Esophagus (tissue), 2 donors: Measurements from ENCODE around the gene FAN1. TPM values are rescaled to one million over a fixed set of nuclear protein-coding genes. Genes with fewer than 3 reads are reported as not detected.
A peak's percentile ranks its signal among the peaks of the same experiment; 100 is the strongest.

Experiments used
- H3K27ac ChIP-seq, 2 donors: one replicate each; pipeline ENCODE4 v1.5.1; 2013; ENCODE audit warnings: low read depth in 2 of 2, mild to moderate bottlenecking in 2 of 2, inconsistent platforms in 1 of 2, low read length in 1 of 2, moderate library complexity in 1 of 2
- H3K27me3 ChIP-seq, 2 donors: one replicate each; pipeline ENCODE4 v1.6.1; 2013; ENCODE audit warnings: low read length in 2 of 2, control low read depth in 1 of 2, mild to moderate bottlenecking in 1 of 2; ENCODE audit not compliant: insufficient read depth in 2 of 2, control insufficient read depth in 1 of 2
- H3K36me3 ChIP-seq, 2 donors: one replicate each; pipeline ENCODE4 v1.6.1; 2013; ENCODE audit warnings: low read length in 1 of 2; ENCODE audit not compliant: control insufficient read depth in 2 of 2, insufficient read depth in 2 of 2
- H3K4me1 ChIP-seq, 2 donors: one replicate each; pipeline ENCODE4 v1.6.1; 2013; ENCODE audit warnings: low read length in 1 of 2; ENCODE audit not compliant: control insufficient read depth in 2 of 2, insufficient read depth in 2 of 2
- H3K4me3 ChIP-seq, 2 donors: one replicate each; pipeline ENCODE4 v1.5.1; 2013; ENCODE audit warnings: low read length in 2 of 2, mild to moderate bottlenecking in 2 of 2, low read depth in 1 of 2, moderate library complexity in 1 of 2
- H3K9me3 ChIP-seq, 2 donors: one replicate each; pipeline ENCODE4 v1.6.1; 2013; ENCODE audit warnings: mild to moderate bottlenecking in 2 of 2, low read depth in 1 of 2, low read length in 1 of 2, moderate library complexity in 1 of 2; ENCODE audit not compliant: control insufficient read depth in 2 of 2, insufficient read depth in 1 of 2
- WGBS, 2 donors: extraction: QIAGEN DNeasy Blood & Tissue Kit; methylation state at CpG; one replicate each; pipeline ENCODE4 v1.1.7; 2013; 5-methylcytosine and 5-hydroxymethylcytosine counted together
- polyA plus RNA-seq, 2 donors: library from polyadenylated mRNA; stranded (reverse); fragments of 200-250 nt; gene quantifications; one replicate each; pipeline ENCODE4 v1.2.3, GENCODE V29; 2013
- donor health status: healthy with polysubstance abuse.
- donor health status: Bipolar disorder and iron deficiency.

Gene FAN1
- polyA plus RNA-seq, 2 donors: 6.6 to 8.3 TPM

GRCh38 chr15:30917675-30918074 is 14.0 kb downstream of the FAN1 start:
- no peak overlapping the region for H3K4me3 ChIP-seq
- peaks cover 7 to 15% of the 10 kb centered on the region in 2 donors for H3K36me3 ChIP-seq
- 89 to 90% methylated on average over 1 of the region's 1 CpG for WGBS, 2 donors

GRCh38 chr15:30918366-30918765 is 14.7 kb downstream of the FAN1 start:
- H3K4me1 ChIP-seq: no peaks in the 10 kb centered on the region
- no peak overlapping the region for H3K4me3 ChIP-seq
- WGBS, 2 donors: 92 to 93% methylated on average over 5 of the region's 5 CpGs
- H3K36me3 ChIP-seq: peaks cover 9 to 17% of the 10 kb centered on the region in 2 donors
- no peaks in the 10 kb centered on the region for H3K9me3 ChIP-seq
- H3K27me3 ChIP-seq: no peaks in the 10 kb centered on the region
- no peak overlapping the region for H3K27ac ChIP-seq

More at GRCh38 chr15:30917675-30918074, 14.0 kb downstream of the FAN1 start:
- no peak overlapping the region for H3K27ac ChIP-seq
- no peaks in the 10 kb centered on the region for H3K9me3 ChIP-seq
- H3K4me1 ChIP-seq: no peaks in the 10 kb centered on the region
- no peaks in the 10 kb centered on the region for H3K27me3 ChIP-seq

- H3K9me3 ChIP-seq: no peaks in the 10 kb centered on the region
- H3K4me3 ChIP-seq: no peak overlapping the region
- WGBS, 2 donors: 84 to 87% methylated on average over 5 of the region's 5 CpGs
- H3K27ac ChIP-seq: no peak overlapping the region
- peaks cover 16 to 30% of the 10 kb centered on the region in 2 donors for H3K36me3 ChIP-seq
- H3K4me1 ChIP-seq: no peaks in the 10 kb centered on the region
- H3K27me3 ChIP-seq: no peaks in the 10 kb centered on the region
These were observed 16.3 kb downstream of the FAN1 start for GRCh38 chr15:30919877-30920550.

- Histone ChIP-seq H3K4me1 (no peaks in the 10 kb centered on the region), H3K9me3 (no peaks in the 10 kb centered on the region), H3K27me3 (no peaks in the 10 kb centered on the region), H3K27ac (no peak overlapping the region), H3K4me3 (no peak overlapping the region), H3K36me3 (peaks cover 16 to 40% of the 10 kb centered on the region in 2 donors)
- WGBS, 2 donors: 91 to 93% methylated on average over 4 of the region's 4 CpGs
These were observed 17.4 kb downstream of the FAN1 start for GRCh38 chr15:30921106-30921505.

DNA sequence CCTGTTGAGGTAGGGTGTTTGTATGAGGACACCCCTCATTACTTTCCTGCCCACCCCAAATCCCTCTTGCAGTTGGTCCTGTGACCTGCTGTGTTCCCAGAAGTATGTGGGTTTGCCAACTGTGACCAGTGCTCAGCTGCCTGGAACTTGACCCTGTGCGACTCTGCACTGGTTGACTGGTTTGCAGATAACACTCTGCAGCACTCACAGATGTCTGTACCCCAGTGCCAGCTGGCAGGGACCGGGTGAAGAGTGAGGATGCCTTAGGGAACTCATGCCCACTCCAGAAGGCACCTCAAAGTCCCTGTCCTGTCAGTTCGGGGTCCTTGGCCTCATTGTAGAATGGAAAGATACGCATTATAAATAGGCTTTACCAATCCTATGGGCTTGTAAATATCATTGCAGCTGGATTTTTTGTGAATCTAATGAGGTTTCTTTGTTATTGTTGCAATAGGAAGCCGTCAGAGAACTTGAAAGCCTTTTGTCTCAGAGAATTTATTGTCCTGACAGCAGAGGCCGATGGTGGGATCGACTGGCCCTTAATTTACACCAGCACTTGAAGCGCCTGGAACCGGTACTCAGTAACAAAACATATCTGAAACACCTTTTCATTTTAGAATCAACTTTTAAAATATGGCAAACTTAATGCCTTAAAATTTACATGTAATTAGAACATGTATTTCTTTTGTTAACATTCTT is 18.2 kb downstream of the FAN1 start:
- H3K27me3 ChIP-seq: no peaks in the 10 kb centered on the region
- no peak overlapping the region for H3K4me3 ChIP-seq
- 77 to 84% methylated on average over 9 of the region's 9 CpGs for WGBS, 2 donors
- no peaks in the 10 kb centered on the region for H3K4me1 ChIP-seq
- H3K36me3 ChIP-seq: peaks cover 16 to 43% of the 10 kb centered on the region in 2 donors
- no peak overlapping the region for H3K27ac ChIP-seq
- no peaks in the 10 kb centered on the region for H3K9me3 ChIP-seq

GRCh38 chr15:30922480-30923311 is 19.0 kb downstream of the FAN1 start:
- Histone ChIP-seq H3K27ac (peak overlapping the region in 1 of 2 donors; percentile 0), H3K4me3 (no peak overlapping the region), H3K9me3 (no peaks in the 10 kb centered on the region), H3K36me3 (peaks cover 16 to 47% of the 10 kb centered on the region in 2 donors), H3K27me3 (no peaks in the 10 kb centered on the region), H3K4me1 (no peaks in the 10 kb centered on the region)
- WGBS, 2 donors: 73 to 78% methylated on average over 14 of the region's 14 CpGs

DNA sequence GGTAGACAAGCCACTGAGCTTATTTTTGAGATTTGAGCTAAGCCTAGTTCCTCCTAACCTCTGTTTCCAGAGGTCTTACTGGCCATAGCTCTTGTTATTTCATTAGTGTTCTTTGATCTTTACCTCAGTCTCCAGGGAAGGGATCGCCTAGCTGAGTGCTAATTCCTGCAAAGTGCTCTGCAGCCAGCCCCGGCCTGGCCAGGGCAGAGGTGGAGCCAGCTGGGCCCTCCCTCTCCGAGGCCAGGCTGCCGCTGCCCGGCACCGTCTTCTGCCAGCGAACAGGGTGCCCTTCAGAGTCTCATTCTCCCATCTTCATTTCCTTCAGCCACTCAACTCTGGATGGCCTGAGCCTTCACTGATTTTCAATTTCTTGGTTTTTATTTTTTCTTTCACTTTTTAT is 19.7 kb downstream of the FAN1 start:
- 70 to 83% methylated on average over 7 of the region's 7 CpGs for WGBS, 2 donors
- Histone ChIP-seq H3K27me3 (no peaks in the 10 kb centered on the region), H3K9me3 (no peaks in the 10 kb centered on the region), H3K27ac (no peak overlapping the region), H3K36me3 (peaks cover 11 to 45% of the 10 kb centered on the region in 2 donors), H3K4me1 (no peaks in the 10 kb centered on the region), H3K4me3 (no peak overlapping the region)

- 87 to 88% methylated on average over 5 of the region's 5 CpGs for WGBS, 2 donors
- Histone ChIP-seq H3K4me1 (no peaks in the 10 kb centered on the region), H3K9me3 (no peaks in the 10 kb centered on the region), H3K27me3 (no peaks in the 10 kb centered on the region), H3K4me3 (no peak overlapping the region), H3K27ac (no peak overlapping the region), H3K36me3 (peaks cover 11 to 50% of the 10 kb centered on the region in 2 donors)
These were observed 20.6 kb downstream of the FAN1 start for GRCh38 chr15:30924353-30924752.

DNA sequence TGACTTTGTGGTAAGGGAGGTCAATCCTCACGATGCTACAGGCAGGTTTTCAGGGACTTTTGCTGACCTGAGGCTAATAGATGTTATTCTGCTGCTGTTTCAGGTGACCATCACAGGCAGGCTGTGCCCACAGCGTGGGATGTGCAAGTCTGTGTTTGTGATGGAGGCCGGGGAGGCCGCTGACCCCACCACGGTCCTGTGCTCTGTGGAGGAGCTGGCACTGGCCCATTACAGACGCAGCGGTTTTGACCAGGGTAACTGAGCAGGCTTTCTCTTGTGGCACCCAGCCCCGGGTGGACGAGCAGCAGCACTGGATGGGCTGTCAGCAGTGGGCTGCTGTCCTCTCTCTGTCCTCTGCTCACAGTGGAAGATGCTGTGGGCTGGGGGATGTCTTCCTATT is 22.0 kb downstream of the FAN1 start:
- Histone ChIP-seq H3K36me3 (peaks cover 11 to 55% of the 10 kb centered on the region in 2 donors), H3K4me3 (no peak overlapping the region), H3K4me1 (no peaks in the 10 kb centered on the region), H3K9me3 (no peaks in the 10 kb centered on the region), H3K27ac (no peak overlapping the region), H3K27me3 (no peaks in the 10 kb centered on the region)
- 90 to 92% methylated on average over 9 of the region's 9 CpGs for WGBS, 2 donors
